HG03460 (cell line): ENCODE results near the gene ATP6V1G1.
A peak's percentile ranks its signal among the peaks of the same experiment; 100 is the strongest.
"Not testable (repeated sequence)": the region's sequence is repeated elsewhere in the genome, so short reads cannot be mapped to it uniquely, and the experiment has no call there.

Experiments used
- ATAC-seq: cut with Tn5 transposase; IDR thresholded peaks from one replicate; pipeline ENCODE4 v1.9.1; 2021; ENCODE audit not compliant: unreplicated experiment

ATP6V1G1 gene

DNA sequence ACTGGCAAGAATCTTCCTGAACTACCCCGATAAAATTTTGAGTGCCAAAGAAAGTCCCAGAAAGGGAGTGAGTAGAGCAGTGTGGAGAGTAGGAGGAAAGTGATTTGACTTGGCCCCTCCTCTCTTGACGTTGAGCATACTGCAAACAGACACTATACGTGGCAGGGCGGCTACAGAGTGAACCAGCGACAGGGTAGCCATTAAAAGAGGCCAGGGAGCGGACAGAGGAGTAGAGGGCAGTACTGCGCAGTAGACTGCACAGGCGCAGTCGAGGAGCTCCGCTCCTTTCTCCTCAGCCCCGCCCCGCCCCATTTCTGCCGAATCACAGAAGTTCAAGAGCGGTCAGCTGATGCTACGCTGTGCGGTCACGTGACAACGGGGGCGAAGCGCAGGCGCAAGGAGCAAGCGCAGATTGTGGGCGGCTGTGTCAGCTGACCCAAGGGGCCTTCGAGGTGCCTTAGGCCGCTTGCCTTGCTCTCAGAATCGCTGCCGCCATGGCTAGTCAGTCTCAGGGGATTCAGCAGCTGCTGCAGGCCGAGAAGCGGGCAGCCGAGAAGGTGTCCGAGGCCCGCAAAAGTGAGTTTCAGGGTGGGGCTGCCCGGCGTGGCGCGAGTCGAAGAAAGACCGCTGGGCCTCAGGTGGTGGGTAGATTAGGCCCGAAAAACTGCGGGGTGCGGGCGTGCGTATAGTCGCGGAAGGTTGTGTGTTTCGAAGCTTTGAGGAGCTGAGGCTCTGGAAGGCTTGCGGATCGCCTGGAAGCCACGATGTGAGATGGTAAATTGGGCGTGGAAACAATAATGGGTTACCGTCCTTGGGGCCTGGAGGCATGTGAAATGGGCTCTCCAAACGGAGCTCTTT, at the start of gene ATP6V1G1:
ATP6V1G1 (plus strand) TSS at position 425 of the 858 bp plus-strand sequence; CDS start at position 495, 70 bp downstream.
- ATAC-seq = peak; percentile 94

DNA sequence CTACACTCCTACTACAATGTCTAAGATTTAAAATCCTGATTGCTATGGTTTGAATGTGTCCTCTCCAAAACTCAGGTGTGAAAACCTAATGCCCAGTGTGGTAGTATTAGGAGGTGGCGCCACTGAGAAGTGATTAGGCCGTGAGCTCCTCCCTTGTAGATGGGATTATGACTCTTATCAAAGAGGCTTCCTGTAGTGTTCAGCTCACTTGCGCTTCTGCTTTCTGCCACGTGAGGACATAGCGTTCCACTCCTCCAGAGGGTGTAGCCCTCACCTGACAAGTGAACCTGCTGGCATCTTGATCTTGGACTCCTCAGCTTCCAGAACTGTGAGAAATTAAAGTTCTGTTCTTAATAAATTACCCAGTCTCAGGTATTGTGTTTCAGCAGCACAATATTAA, 49.3 kb upstream of the ATP6V1G1 start:
- no peak for ATAC-seq

DNA sequence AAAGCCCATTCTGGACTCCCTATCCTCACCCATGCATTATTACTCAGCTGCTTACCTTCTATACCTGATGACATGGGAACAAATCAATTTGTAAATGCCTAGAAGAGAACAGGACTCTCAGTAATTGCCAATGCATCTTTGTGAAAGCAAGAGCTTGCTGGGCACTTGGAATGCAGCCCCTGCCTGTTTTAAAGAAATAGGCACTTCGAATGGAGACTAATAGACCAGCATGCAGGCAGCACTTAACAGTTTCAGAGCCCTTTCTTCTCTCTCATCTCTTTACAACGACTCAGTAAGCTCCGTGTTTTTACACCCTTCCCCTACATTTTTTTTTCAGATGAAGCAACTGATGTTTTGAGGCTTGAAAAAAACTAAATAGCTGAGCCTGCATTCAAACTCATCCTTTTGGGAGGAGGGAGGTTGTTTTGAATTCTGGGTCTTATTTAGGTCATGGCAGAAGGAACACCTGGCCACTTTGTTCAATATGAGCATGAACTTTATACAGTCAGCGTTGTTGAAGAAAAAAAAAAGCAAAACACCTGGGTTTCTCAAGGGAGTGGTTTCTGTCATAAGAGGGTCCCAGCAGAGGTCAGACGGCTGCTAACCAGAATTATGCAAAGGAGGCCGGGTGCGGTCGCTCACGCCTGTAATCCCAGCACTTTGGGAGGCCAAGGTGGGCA, 47.7 kb upstream of the ATP6V1G1 start:
- ATAC-seq = no peak

- no peak for ATAC-seq
These were observed 42.5 kb upstream of the ATP6V1G1 start for GRCh38 chr9:114545055-114545454.

GRCh38 chr9:114546851-114547250, 40.7 kb upstream of the ATP6V1G1 start:
- no peak for ATAC-seq

- no peak for ATAC-seq
These were observed 37.8 kb upstream of the ATP6V1G1 start for GRCh38 chr9:114549697-114550330.

GRCh38 chr9:114551750-114552685, 35.6 kb upstream of the ATP6V1G1 start:
- no peak for ATAC-seq

- no peak for ATAC-seq
These were observed 34.9 kb upstream of the ATP6V1G1 start for GRCh38 chr9:114552706-114553105.

- ATAC-seq = no peak
These were observed 34.4 kb upstream of the ATP6V1G1 start for GRCh38 chr9:114553202-114553601.

GRCh38 chr9:114555696-114556095, 31.9 kb upstream of the ATP6V1G1 start:
- ATAC-seq = no peak

- ATAC-seq = no peak
These were observed 29.4 kb upstream of the ATP6V1G1 start for GRCh38 chr9:114558027-114558675.

GRCh38 chr9:114559830-114560513, 27.6 kb upstream of the ATP6V1G1 start:
- no peak for ATAC-seq

DNA sequence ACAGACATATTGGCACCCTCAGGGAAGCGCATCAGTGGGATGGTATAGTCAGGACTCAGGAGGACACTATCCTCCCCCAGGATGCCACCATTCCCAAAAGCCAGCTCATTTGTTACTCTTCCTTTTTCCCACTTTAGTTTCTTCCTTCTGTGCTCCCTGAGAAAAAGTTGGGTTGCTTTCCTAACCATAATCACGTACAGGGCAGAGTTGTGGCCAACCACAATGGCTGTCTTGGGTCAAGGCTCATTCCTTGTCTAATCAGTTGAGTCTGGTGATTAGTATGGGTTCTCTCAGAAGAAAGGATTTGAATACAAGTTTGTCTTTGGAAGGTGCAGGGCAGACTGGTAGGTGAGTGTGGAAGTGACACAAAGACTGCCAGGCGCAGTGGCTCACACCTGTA, 26.6 kb upstream of the ATP6V1G1 start:
- ATAC-seq = no peak

GRCh38 chr9:114561771-114562170, 25.8 kb upstream of the ATP6V1G1 start:
- ATAC-seq = no peak

DNA sequence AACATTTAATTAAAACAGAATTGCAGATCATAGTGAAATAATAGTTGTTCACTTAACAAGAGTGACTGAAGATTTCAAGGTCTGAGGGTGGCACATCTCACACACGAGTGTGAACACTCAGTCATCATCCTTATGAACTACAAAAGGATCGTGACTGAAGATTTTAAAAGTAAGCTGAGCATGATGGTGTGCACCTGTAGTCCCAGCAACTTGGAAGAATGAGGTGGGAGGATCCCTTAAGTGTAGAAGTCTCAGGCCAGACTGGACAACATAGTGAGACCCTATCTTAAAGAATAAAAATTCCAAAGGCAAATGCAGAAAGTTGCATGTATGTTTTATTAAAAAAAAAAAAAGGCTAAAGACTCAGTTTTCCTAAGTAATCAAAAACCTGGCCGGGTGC, 22.4 kb upstream of the ATP6V1G1 start:
- ATAC-seq = no peak

- ATAC-seq = no peak
These were observed 16.8 kb upstream of the ATP6V1G1 start for GRCh38 chr9:114570742-114571141.

DNA sequence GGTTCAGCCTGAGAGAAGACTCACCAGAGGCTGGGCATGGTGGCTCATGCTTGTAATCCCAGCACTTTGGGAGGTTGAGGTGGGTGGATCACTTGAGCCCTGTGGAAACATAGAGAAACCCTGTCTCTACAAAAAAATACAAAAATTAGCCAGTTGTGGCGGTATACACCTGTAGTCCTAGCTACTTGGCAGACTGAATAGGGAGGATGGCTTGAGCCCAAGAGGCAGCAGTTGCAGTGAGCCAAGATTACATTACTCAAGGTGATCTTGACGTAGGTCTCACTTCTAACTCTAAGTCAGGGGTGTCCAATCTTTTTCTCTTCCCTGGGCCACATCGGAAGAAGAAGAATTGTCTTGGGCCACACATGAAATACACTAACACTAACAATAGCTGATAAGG, 16.2 kb upstream of the ATP6V1G1 start:
- ATAC-seq = no peak

- no peak for ATAC-seq
These were observed 15.4 kb upstream of the ATP6V1G1 start for GRCh38 chr9:114572199-114572598.

GRCh38 chr9:114574438-114574837, 13.1 kb upstream of the ATP6V1G1 start:
- no peak for ATAC-seq

- ATAC-seq = not testable (repeated sequence)
These were observed 10.8 kb upstream of the ATP6V1G1 start for GRCh38 chr9:114576779-114577178.
